ENCODE data around the gene RBMX.
A peak's percentile ranks its signal among the peaks of the same experiment; 100 is the strongest.

DNA sequence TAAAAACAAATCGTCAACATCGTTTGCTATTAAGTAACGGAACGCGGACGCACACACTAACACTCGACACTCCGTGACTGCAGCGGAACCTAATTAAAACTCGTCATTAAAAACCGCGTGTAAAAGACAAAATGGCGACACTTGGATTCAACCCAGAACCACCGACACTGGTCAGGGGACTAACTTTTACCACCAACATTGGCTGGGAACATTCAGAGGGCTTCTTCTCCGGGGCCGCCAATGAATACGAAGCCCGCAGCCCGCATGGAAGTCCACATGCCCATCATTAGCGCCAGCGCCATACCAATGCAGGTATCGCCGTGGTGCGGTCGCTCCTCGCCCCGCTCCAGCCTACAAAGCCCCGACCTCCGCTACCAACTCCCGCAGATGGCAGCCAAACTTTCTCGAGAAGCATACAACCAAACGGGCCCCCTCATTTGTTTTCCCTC lies 498 bp downstream of the RBMX start:
- TF ChIP-seq MXI1 (IDR thresholded peaks at IDR 0.05; ENCODE audit: borderline replicate concordance, low read depth, low read length) (0 out of 2 replicates have a peak, but pooled peaks have one; percentile 35), RAD21 (IDR thresholded peaks at IDR 0.05; ENCODE audit: low read length) (no peak), CEBPB (IDR thresholded peaks at IDR 0.05; ENCODE audit: low read depth, low read length) (no peak), POLR2A (IDR thresholded peaks at IDR 0.05; ENCODE audit: low read depth, low read length) (no peak)
- TF ChIP-seq, protein P1, sequence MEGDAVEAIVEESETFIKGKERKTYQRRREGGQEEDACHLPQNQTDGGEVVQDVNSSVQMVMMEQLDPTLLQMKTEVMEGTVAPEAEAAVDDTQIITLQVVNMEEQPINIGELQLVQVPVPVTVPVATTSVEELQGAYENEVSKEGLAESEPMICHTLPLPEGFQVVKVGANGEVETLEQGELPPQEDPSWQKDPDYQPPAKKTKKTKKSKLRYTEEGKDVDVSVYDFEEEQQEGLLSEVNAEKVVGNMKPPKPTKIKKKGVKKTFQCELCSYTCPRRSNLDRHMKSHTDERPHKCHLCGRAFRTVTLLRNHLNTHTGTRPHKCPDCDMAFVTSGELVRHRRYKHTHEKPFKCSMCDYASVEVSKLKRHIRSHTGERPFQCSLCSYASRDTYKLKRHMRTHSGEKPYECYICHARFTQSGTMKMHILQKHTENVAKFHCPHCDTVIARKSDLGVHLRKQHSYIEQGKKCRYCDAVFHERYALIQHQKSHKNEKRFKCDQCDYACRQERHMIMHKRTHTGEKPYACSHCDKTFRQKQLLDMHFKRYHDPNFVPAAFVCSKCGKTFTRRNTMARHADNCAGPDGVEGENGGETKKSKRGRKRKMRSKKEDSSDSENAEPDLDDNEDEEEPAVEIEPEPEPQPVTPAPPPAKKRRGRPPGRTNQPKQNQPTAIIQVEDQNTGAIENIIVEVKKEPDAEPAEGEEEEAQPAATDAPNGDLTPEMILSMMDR (conservative IDR thresholded peaks at IDR 0.05; ENCODE audit: low read depth, low read length) = no peak
